ENCODE results near the gene PJVK. TPM values are rescaled to one million over a fixed set of nuclear protein-coding genes. Genes with fewer than 3 reads are reported as not detected.
"Not testable (repeated sequence)": the region's sequence is repeated elsewhere in the genome, so short reads cannot be mapped to it uniquely, and the experiment has no call there.

The PJVK gene
- total RNA-seq, 2 donors from 2014 or later, result 0.91 to 4.7 TPM

- Histone ChIP-seq H3K27me3 (replicated peaks; ENCODE audit: insufficient read depth) (no peaks in the 10 kb centered on the region), H3K36me3 (no peaks in the 10 kb centered on the region), H3K9me3 (no peaks in the 10 kb centered on the region), H3K4me1 (replicated peaks) (no peaks in the 10 kb centered on the region), H3K27ac (no peak overlapping the region), H3K4me3 (no peak overlapping the region)
- intact Hi-C loops (cut with DNase I), result no loop called here
- TF ChIP-seq POLR2A (IDR thresholded peaks at IDR 0.05) (no peak), POLR2AphosphoS5 (IDR thresholded peaks at IDR 0.05) (no peak), CTCF (IDR thresholded peaks at IDR 0.05) (no peak)
- 90% methylated on average over 11 of the region's 11 CpGs for WGBS
- no peak for DNase-seq (ENCODE audit: low spot score)
These were observed 6.3 kb downstream of the PJVK start for GRCh38 chr2:178457390-178457886.

GRCh38 chr2:178469219-178469849, 18.2 kb downstream of the PJVK start:
- Histone ChIP-seq H3K27ac (no peak overlapping the region), H3K36me3 (no peaks in the 10 kb centered on the region), H3K27me3 (replicated peaks; ENCODE audit: insufficient read depth) (no peaks in the 10 kb centered on the region), H3K9me3 (no peaks in the 10 kb centered on the region), H3K4me1 (replicated peaks) (no peaks in the 10 kb centered on the region), H3K4me3 (no peak overlapping the region)
- WGBS, result 85% methylated on average over 7 of the region's 7 CpGs
- no peak for DNase-seq (ENCODE audit: low spot score)
- TF ChIP-seq POLR2A (IDR thresholded peaks at IDR 0.05), result no peak
- TF ChIP-seq CTCF (IDR thresholded peaks at IDR 0.05), result no peak
- no peak for TF ChIP-seq POLR2AphosphoS5 (IDR thresholded peaks at IDR 0.05)
- intact Hi-C loops (cut with DNase I), result no loop called here

- H3K27ac ChIP-seq; DNase-seq (ENCODE audit: low spot score); H3K9me3 ChIP-seq; H3K4me1 ChIP-seq (replicated peaks); H3K4me3 ChIP-seq; H3K36me3 ChIP-seq; H3K27me3 ChIP-seq (replicated peaks; ENCODE audit: insufficient read depth); intact Hi-C loops (cut with DNase I): not testable (repeated sequence)
- 99% methylated on average over 5 of the region's 5 CpGs for WGBS
These were observed 20.1 kb downstream of the PJVK start for GRCh38 chr2:178471313-178471712.

- H3K9me3 ChIP-seq, result no peaks in the 10 kb centered on the region
- H3K27me3 ChIP-seq (replicated peaks; ENCODE audit: insufficient read depth), result no peaks in the 10 kb centered on the region
- no peaks in the 10 kb centered on the region for H3K36me3 ChIP-seq
- H3K27ac ChIP-seq, result no peak overlapping the region
- DNase-seq (ENCODE audit: low spot score), result no peak
- no peak overlapping the region for H3K4me3 ChIP-seq
- intact Hi-C loops (cut with DNase I), result loop anchor here (2.0 kb wide), 1 partner anchor 21 kb away; no protein-coding TSS in a partner anchor
- WGBS, result 94% methylated on average over 2 of the region's 2 CpGs
- TF ChIP-seq CTCF (IDR thresholded peaks at IDR 0.05) (no peak), POLR2AphosphoS5 (IDR thresholded peaks at IDR 0.05) (no peak), POLR2A (IDR thresholded peaks at IDR 0.05) (no peak)
- no peaks in the 10 kb centered on the region for H3K4me1 ChIP-seq (replicated peaks)
These were observed 22.2 kb downstream of the PJVK start for GRCh38 chr2:178473373-178473772.

- Histone ChIP-seq H3K4me3 (no peak overlapping the region), H3K4me1 (replicated peaks) (no peaks in the 10 kb centered on the region), H3K36me3 (no peaks in the 10 kb centered on the region), H3K27ac (no peak overlapping the region), H3K27me3 (replicated peaks; ENCODE audit: insufficient read depth) (no peaks in the 10 kb centered on the region), H3K9me3 (no peaks in the 10 kb centered on the region)
- 59% methylated on average over 4 of the region's 4 CpGs for WGBS
- DNase-seq (ENCODE audit: low spot score), result no peak
- no peak for TF ChIP-seq POLR2AphosphoS5 (IDR thresholded peaks at IDR 0.05)
- no peak for TF ChIP-seq POLR2A (IDR thresholded peaks at IDR 0.05)
- no peak for TF ChIP-seq CTCF (IDR thresholded peaks at IDR 0.05)
- intact Hi-C loops (cut with DNase I), result loop anchor here (2.0 kb wide), 1 partner anchor 21 kb away; no protein-coding TSS in a partner anchor
These were observed 22.8 kb downstream of the PJVK start for GRCh38 chr2:178473931-178474330.

All from prostate gland (tissue), 2 donors.